ENCODE measurements around the gene CEP152. TPM values are rescaled to one million over a fixed set of nuclear protein-coding genes. Genes with fewer than 3 reads are reported as not detected.

Gene CEP152
- total RNA-seq, 4 donors from 2014 or later = 3.1 to 8.3 (median 4.3) TPM

DNA sequence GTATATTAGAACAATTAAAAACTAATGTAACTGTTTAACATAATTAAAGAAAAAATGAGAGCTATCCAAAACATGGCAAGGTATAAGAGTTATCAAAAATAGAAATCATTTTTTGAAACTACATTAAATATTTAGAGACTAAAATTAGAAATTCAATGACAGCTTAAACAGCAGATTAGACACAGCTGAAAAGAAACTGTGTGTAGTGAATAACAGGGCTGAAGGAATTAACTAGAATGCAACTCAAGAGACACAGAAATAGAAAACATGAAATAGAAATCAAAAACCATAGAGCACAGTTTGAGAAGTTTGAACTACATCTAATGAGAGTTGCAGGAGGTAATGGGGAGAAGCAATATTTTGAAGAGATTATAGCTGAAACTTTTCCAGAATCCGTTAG lies 105.5 kb downstream of the CEP152 start:
- H3K27me3 ChIP-seq = no peaks in the 10 kb centered on the region
- no peaks in the 10 kb centered on the region for H3K4me1 ChIP-seq
- no peak for TF ChIP-seq CTCF (IDR thresholded peaks at IDR 0.05)
- no peak for TF ChIP-seq POLR2A (IDR thresholded peaks at IDR 0.05)
- DNase-seq = no peak
- 73 to 80% methylated on average over 1 of the region's 1 CpG for WGBS, 2 donors
- H3K9me3 ChIP-seq = no peaks in the 10 kb centered on the region
- H3K4me3 ChIP-seq = no peak overlapping the region
- no peak overlapping the region for H3K27ac ChIP-seq
- H3K36me3 ChIP-seq = no peaks in the 10 kb centered on the region
- intact Hi-C loops (cut with DNase I) = no loop called here

- H3K4me3 ChIP-seq = no peak overlapping the region
- H3K4me1 ChIP-seq = no peaks in the 10 kb centered on the region
- no peaks in the 10 kb centered on the region for H3K9me3 ChIP-seq
- H3K27me3 ChIP-seq = no peaks in the 10 kb centered on the region
- H3K27ac ChIP-seq = no peak overlapping the region
- WGBS, 2 donors = 94 to 100% methylated on average over 1 of the region's 1 CpG
- no peaks in the 10 kb centered on the region for H3K36me3 ChIP-seq
- intact Hi-C loops (cut with DNase I) = no loop called here
- no peak for DNase-seq
- no peak for TF ChIP-seq CTCF (IDR thresholded peaks at IDR 0.05)
- TF ChIP-seq POLR2A (IDR thresholded peaks at IDR 0.05) = no peak
Measured at GRCh38 chr15:48703544-48703943, 107.3 kb downstream of the CEP152 start.

DNA sequence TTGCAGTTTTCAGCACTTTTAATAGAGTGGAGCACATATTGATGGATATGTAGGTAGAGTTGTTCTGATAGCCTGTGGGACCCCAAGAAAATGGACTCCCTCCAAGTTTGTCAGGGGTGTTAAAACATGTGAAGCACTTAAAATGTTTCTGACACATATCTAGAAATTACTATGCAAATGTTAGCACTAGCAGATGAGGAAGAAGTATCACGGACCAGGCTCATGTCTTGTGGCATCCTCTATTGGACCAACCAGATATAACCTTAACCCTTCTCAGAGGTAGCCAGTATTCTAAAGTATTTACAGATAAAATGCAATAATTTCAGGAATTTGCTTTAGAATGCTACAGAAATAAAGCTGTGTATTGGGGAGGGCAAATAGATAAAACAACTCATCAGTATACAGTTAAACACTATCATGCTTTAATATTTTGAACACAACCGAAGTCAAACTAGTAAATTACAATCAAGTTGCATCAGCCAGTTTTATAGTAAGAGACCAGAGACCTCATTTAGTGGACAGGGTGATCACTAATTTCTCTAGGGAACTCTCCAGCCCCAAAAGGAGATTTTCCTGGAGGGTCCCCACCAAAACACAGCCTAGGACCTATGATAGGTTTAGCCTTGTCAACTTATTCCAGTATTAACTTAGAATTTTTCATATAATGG lies 108.2 kb downstream of the CEP152 start:
- H3K36me3 ChIP-seq = no peaks in the 10 kb centered on the region
- H3K27me3 ChIP-seq = no peaks in the 10 kb centered on the region
- H3K4me3 ChIP-seq = no peak overlapping the region
- TF ChIP-seq POLR2A (IDR thresholded peaks at IDR 0.05) (no peak), CTCF (IDR thresholded peaks at IDR 0.05) (no peak)
- H3K27ac ChIP-seq = no peak overlapping the region
- intact Hi-C loops (cut with DNase I) = no loop called here
- H3K9me3 ChIP-seq = no peaks in the 10 kb centered on the region
- WGBS, 2 donors = 85 to 94% methylated on average over 2 of the region's 2 CpGs
- H3K4me1 ChIP-seq = no peaks in the 10 kb centered on the region
- DNase-seq = no peak

- intact Hi-C loops (cut with DNase I) = no loop called here
- no peaks in the 10 kb centered on the region for H3K27me3 ChIP-seq
Measured at GRCh38 chr15:48696627-48697312, 114.1 kb downstream of the CEP152 start.

More at GRCh38 chr15:48696627-48697312, 114.1 kb downstream of the CEP152 start:
- Histone ChIP-seq H3K36me3 (no peaks in the 10 kb centered on the region), H3K4me1 (no peaks in the 10 kb centered on the region), H3K27ac (no peak overlapping the region), H3K4me3 (no peak overlapping the region), H3K9me3 (no peaks in the 10 kb centered on the region)
- TF ChIP-seq POLR2A (IDR thresholded peaks at IDR 0.05) (no peak), CTCF (IDR thresholded peaks at IDR 0.05) (no peak)
- DNase-seq = no peak
- WGBS, 2 donors = 41 to 81% methylated on average over 3 of the region's 3 CpGs
